Frontal cortex (tissue), 4 donors: ENCODE data around the gene RENBP. TPM values are rescaled to one million over a fixed set of nuclear protein-coding genes. Genes with fewer than 3 reads are reported as not detected.

Experiments
- DNase-seq, 2 donors: peaks; one replicate each; pipeline ENCODE4 v3.0.0; 2012; ENCODE audit warnings: low spot score in 2 of 2
- FAIRE-seq: peaks from 2 replicates; lab custom pipeline; 2012; peaks lifted over from hg19 to GRCh38; lab: Jason Lieb, UNC
- small RNA-seq: library from RNA; depleted of rRNA; stranded (forward); fragments of <200 nt; gene quantifications from one replicate; pipeline ENCODE3, GENCODE V24; 2014
- total RNA-seq: library from RNA; depleted of rRNA; stranded (reverse); fragments of >200 nt; gene quantifications from one replicate; pipeline ENCODE4 v1.2.3, GENCODE V29; 2014
- donor health status: control.
- donor health status: control.
- donor health status: control.

The RENBP gene
- total RNA-seq, 1 donor from 2014 or later: 2.4 TPM

GRCh38 chrX:153903991-153904957 lies 40.2 kb downstream of the RENBP start, which contains the start of gene AVPR2:
Gene AVPR2, plus strand, starts transcription at chrX:153904673. Its CDS starts 473 bp downstream, at chrX:153905146.
- no peak for DNase-seq
- no peak for FAIRE-seq

- DNase-seq (no peak), FAIRE-seq (no peak)
Measured at GRCh38 chrX:153903238-153903980, 41.0 kb downstream of the RENBP start.

- FAIRE-seq (no peak), DNase-seq (no peak)
Measured at GRCh38 chrX:153902385-153902784, 42.1 kb downstream of the RENBP start.

GRCh38 chrX:153901753-153902140 lies 42.7 kb downstream of the RENBP start:
- FAIRE-seq: no peak

GRCh38 chrX:153900831-153901752 lies 43.4 kb downstream of the RENBP start:
- DNase-seq (no peak), FAIRE-seq (no peak)

More at GRCh38 chrX:153901753-153902140, 42.7 kb downstream of the RENBP start:
- no peak for DNase-seq

GRCh38 chrX:153897899-153898298 lies 46.5 kb downstream of the RENBP start:
- no peak for DNase-seq

GRCh38 chrX:153889123-153889522 lies 55.3 kb downstream of the RENBP start:
- FAIRE-seq (no peak), DNase-seq (no peak)

More at GRCh38 chrX:153897899-153898298, 46.5 kb downstream of the RENBP start:
- no peak for FAIRE-seq

GRCh38 chrX:153888344-153888743 lies 56.1 kb downstream of the RENBP start:
- DNase-seq: no peak

GRCh38 chrX:153887385-153887784 lies 57.1 kb downstream of the RENBP start:
- DNase-seq (no peak), FAIRE-seq (no peak)

More at GRCh38 chrX:153888344-153888743, 56.1 kb downstream of the RENBP start:
- FAIRE-seq: no peak

GRCh38 chrX:153886915-153887314 lies 57.5 kb downstream of the RENBP start:
- DNase-seq (no peak), FAIRE-seq (no peak)

GRCh38 chrX:153885968-153886903 lies 58.2 kb downstream of the RENBP start, which contains the start of gene L1CAM:
Gene L1CAM, minus strand, starts transcription at chrX:153886173. Its CDS starts 10,337 bp downstream, at chrX:153875836.
- no peak for FAIRE-seq
- peak in 1 of 2 donors; percentile 54 for DNase-seq

Small RNAs within 50 kb of the gene (small RNA-seq; reads per million reads assigned to genes)
- gene MIR3202-1: not detected

Other genes starting within 250 kb of the RENBP start
- gene BCAP31, start 220.3 kb downstream of the RENBP start, total RNA-seq: 57.5 TPM
- gene ABCD1, start 219.8 kb downstream of the RENBP start, total RNA-seq: 3.7 TPM
- 0.82 TPM for gene PLXNB3, start 180.4 kb downstream of the RENBP start, total RNA-seq
- gene SRPK3, start 163.6 kb downstream of the RENBP start, total RNA-seq: under 0.01 TPM
- gene IDH3G, start 150.3 kb downstream of the RENBP start, total RNA-seq: 49.7 TPM
- 84.4 TPM for gene SSR4, start 150.0 kb downstream of the RENBP start, total RNA-seq
- 165 TPM for gene PDZD4, start 114.1 kb downstream of the RENBP start, total RNA-seq
- gene L1CAM, start 58.5 kb downstream of the RENBP start, total RNA-seq: 101 TPM
- not detected for gene AVPR2, start 40.0 kb downstream of the RENBP start, total RNA-seq
- gene ARHGAP4, start 18.4 kb downstream of the RENBP start, total RNA-seq: 5.7 TPM
- 21.6 TPM for gene NAA10, start 9.6 kb downstream of the RENBP start, total RNA-seq
- 9.4 TPM for gene HCFC1, start 27.2 kb upstream of the RENBP start, total RNA-seq
- 1.6 TPM for gene TMEM187, start 28.1 kb upstream of the RENBP start, total RNA-seq
- gene IRAK1, start 75.3 kb upstream of the RENBP start, total RNA-seq: 6.9 TPM
- gene MECP2, start 153.1 kb upstream of the RENBP start, total RNA-seq: 21.2 TPM
- not detected for gene OPN1LW, start 199.6 kb upstream of the RENBP start, total RNA-seq
- not detected for gene OPN1MW, start 238.0 kb upstream of the RENBP start, total RNA-seq